Large intestine (tissue), 1 donor: ENCODE measurements around the gene MMAB. TPM values are rescaled to one million over a fixed set of nuclear protein-coding genes. Genes with fewer than 3 reads are reported as not detected.

Experiments used
- polyA plus RNA-seq: library from polyadenylated mRNA; unstranded; fragments of 120-200 nt; gene quantifications from one replicate; pipeline ENCODE4 v1.2.1, GENCODE V29; 2013

Gene MMAB
- polyA plus RNA-seq, 1 donor: 30.3 TPM

Other genes with a start within 250 kb of the MMAB start
- 1.0 TPM for gene MYO1H, start 225.6 kb downstream of the MMAB start, polyA plus RNA-seq
- 26.3 TPM for gene KCTD10, start 96.2 kb downstream of the MMAB start, polyA plus RNA-seq
- 31.8 TPM for gene UBE3B, start 95.9 kb downstream of the MMAB start, polyA plus RNA-seq
- gene MVK, start 290 bp upstream of the MMAB start, polyA plus RNA-seq: 15.8 TPM
- 6.3 TPM for gene FAM222A, start 140.3 kb upstream of the MMAB start, polyA plus RNA-seq